ENCODE data around the gene AQP5. TPM values are rescaled to one million over a fixed set of nuclear protein-coding genes. Genes with fewer than 3 reads are reported as not detected.

AQP5 gene
- total RNA-seq, 3 donors from 2014 or later (not counting 1 experiment from before 2014, with no cell fraction given), result not detected

GRCh38 chr12:49973361-49973830 is 11.7 kb downstream of the AQP5 start:
- H3K4me1 ChIP-seq (ENCODE audit: control insufficient read depth, insufficient read depth, low read length), result no peaks in the 10 kb centered on the region
- Mint-ChIP-seq H3K4me3 (no peak overlapping the region), H3K36me3 (no peaks in the 10 kb centered on the region), H3K4me1 (no peaks in the 10 kb centered on the region), H3K27ac (no peak overlapping the region), H3K9me3 (no peaks in the 10 kb centered on the region), H3K27me3 (ENCODE audit: low read depth in 2 of 2) (no peaks in the 10 kb centered on the region)
- H3K27me3 ChIP-seq (ENCODE audit: control insufficient read depth, insufficient read depth, low read length), result no peaks in the 10 kb centered on the region
- TF ChIP-seq CTCF (IDR thresholded peaks at IDR 0.05), result no peak
- H3K4me3 ChIP-seq (ENCODE audit: low read length), result no peak overlapping the region
- H3K36me3 ChIP-seq (ENCODE audit: control insufficient read depth, insufficient read depth, low read length), result no peaks in the 10 kb centered on the region
- H3K9me3 ChIP-seq (ENCODE audit: control insufficient read depth, insufficient read depth, low read length), result no peaks in the 10 kb centered on the region
- ATAC-seq (no peak), DNase-seq (no peak)
- 89% methylated on average over 19 of the region's 19 CpGs for WGBS (ENCODE audit: insufficient coverage)
- intact Hi-C loops (cut with micrococcal nuclease), result no loop called here
- H3K27ac ChIP-seq (ENCODE audit: low read length), result no peak overlapping the region

- Mint-ChIP-seq H3K4me1 (no peaks in the 10 kb centered on the region), H3K36me3 (no peaks in the 10 kb centered on the region), H3K27ac (no peak overlapping the region), H3K27me3 (ENCODE audit: low read depth in 2 of 2) (no peaks in the 10 kb centered on the region), H3K4me3 (no peak overlapping the region), H3K9me3 (no peaks in the 10 kb centered on the region)
- H3K4me3 ChIP-seq (ENCODE audit: low read length), result no peak overlapping the region
- 90% methylated on average over 15 of the region's 15 CpGs for WGBS (ENCODE audit: insufficient coverage)
- intact Hi-C loops (cut with micrococcal nuclease), result no loop called here
- no peaks in the 10 kb centered on the region for H3K27me3 ChIP-seq (ENCODE audit: control insufficient read depth, insufficient read depth, low read length)
- no peak for TF ChIP-seq CTCF (IDR thresholded peaks at IDR 0.05)
- H3K27ac ChIP-seq (ENCODE audit: low read length), result no peak overlapping the region
- H3K36me3 ChIP-seq (ENCODE audit: control insufficient read depth, insufficient read depth, low read length), result no peaks in the 10 kb centered on the region
- H3K4me1 ChIP-seq (ENCODE audit: control insufficient read depth, insufficient read depth, low read length), result no peaks in the 10 kb centered on the region
- no peak for DNase-seq
- no peaks in the 10 kb centered on the region for H3K9me3 ChIP-seq (ENCODE audit: control insufficient read depth, insufficient read depth, low read length)
- no peak for ATAC-seq
Measured at GRCh38 chr12:49974231-49974675, 12.6 kb downstream of the AQP5 start.

GRCh38 chr12:49974677-49975317 is 13.1 kb downstream of the AQP5 start:
- H3K4me1 Mint-ChIP-seq, result no peaks in the 10 kb centered on the region
- 73% methylated on average over 8 of the region's 8 CpGs for WGBS (ENCODE audit: insufficient coverage)
- Histone ChIP-seq H3K4me1 (ENCODE audit: control insufficient read depth, insufficient read depth, low read length) (no peaks in the 10 kb centered on the region), H3K27me3 (ENCODE audit: control insufficient read depth, insufficient read depth, low read length) (no peaks in the 10 kb centered on the region), H3K27ac (ENCODE audit: low read length) (no peak overlapping the region), H3K36me3 (ENCODE audit: control insufficient read depth, insufficient read depth, low read length) (no peaks in the 10 kb centered on the region), H3K9me3 (ENCODE audit: control insufficient read depth, insufficient read depth, low read length) (no peaks in the 10 kb centered on the region), H3K4me3 (ENCODE audit: low read length) (no peak overlapping the region)
- no peak overlapping the region for H3K27ac Mint-ChIP-seq
- DNase-seq (no peak), ATAC-seq (no peak)
- no peak overlapping the region for H3K4me3 Mint-ChIP-seq
- H3K27me3 Mint-ChIP-seq (ENCODE audit: low read depth in 2 of 2), result no peaks in the 10 kb centered on the region
- H3K9me3 Mint-ChIP-seq, result no peaks in the 10 kb centered on the region
- intact Hi-C loops (cut with micrococcal nuclease), result no loop called here
- no peak for TF ChIP-seq CTCF (IDR thresholded peaks at IDR 0.05)
- H3K36me3 Mint-ChIP-seq, result no peaks in the 10 kb centered on the region

- Histone ChIP-seq H3K27ac (ENCODE audit: low read length) (no peak overlapping the region), H3K36me3 (ENCODE audit: control insufficient read depth, insufficient read depth, low read length) (no peaks in the 10 kb centered on the region), H3K27me3 (ENCODE audit: control insufficient read depth, insufficient read depth, low read length) (no peaks in the 10 kb centered on the region), H3K4me3 (ENCODE audit: low read length) (no peak overlapping the region), H3K4me1 (ENCODE audit: control insufficient read depth, insufficient read depth, low read length) (no peaks in the 10 kb centered on the region), H3K9me3 (ENCODE audit: control insufficient read depth, insufficient read depth, low read length) (no peaks in the 10 kb centered on the region)
- Mint-ChIP-seq H3K36me3 (no peaks in the 10 kb centered on the region), H3K9me3 (no peaks in the 10 kb centered on the region), H3K27ac (no peak overlapping the region), H3K4me3 (no peak overlapping the region), H3K27me3 (ENCODE audit: low read depth in 2 of 2) (no peaks in the 10 kb centered on the region), H3K4me1 (no peaks in the 10 kb centered on the region)
- DNase-seq (no peak), ATAC-seq (no peak)
- 87% methylated on average over 17 of the region's 17 CpGs for WGBS (ENCODE audit: insufficient coverage)
- TF ChIP-seq CTCF (IDR thresholded peaks at IDR 0.05), result no peak
- intact Hi-C loops (cut with micrococcal nuclease), result no loop called here
Measured at GRCh38 chr12:49975318-49975761, 13.7 kb downstream of the AQP5 start.

Measured in natural killer cell (primary cell).